Measurements from ENCODE around the gene POLE2. TPM values are rescaled to one million over a fixed set of nuclear protein-coding genes. Genes with fewer than 3 reads are reported as not detected.
A peak's percentile ranks its signal among the peaks of the same experiment; 100 is the strongest.

Gene POLE2
- total RNA-seq, 2 experiments from 2014 or later = 28.6 to 30.3 TPM

- TF ChIP-seq, protein P1, sequence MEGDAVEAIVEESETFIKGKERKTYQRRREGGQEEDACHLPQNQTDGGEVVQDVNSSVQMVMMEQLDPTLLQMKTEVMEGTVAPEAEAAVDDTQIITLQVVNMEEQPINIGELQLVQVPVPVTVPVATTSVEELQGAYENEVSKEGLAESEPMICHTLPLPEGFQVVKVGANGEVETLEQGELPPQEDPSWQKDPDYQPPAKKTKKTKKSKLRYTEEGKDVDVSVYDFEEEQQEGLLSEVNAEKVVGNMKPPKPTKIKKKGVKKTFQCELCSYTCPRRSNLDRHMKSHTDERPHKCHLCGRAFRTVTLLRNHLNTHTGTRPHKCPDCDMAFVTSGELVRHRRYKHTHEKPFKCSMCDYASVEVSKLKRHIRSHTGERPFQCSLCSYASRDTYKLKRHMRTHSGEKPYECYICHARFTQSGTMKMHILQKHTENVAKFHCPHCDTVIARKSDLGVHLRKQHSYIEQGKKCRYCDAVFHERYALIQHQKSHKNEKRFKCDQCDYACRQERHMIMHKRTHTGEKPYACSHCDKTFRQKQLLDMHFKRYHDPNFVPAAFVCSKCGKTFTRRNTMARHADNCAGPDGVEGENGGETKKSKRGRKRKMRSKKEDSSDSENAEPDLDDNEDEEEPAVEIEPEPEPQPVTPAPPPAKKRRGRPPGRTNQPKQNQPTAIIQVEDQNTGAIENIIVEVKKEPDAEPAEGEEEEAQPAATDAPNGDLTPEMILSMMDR (conservative IDR thresholded peaks at IDR 0.05; ENCODE audit: low read length) = no peak
- TF ChIP-seq EZH2phosphoT487 (IDR thresholded peaks at IDR 0.05; ENCODE audit: borderline replicate concordance, low read depth, low read length) = no peak
- Histone ChIP-seq H3K4me3 (ENCODE audit: low read depth, low read length, poor library complexity, severe bottlenecking) (peak overlapping the region; percentile 88), H3K36me3 (ENCODE audit: insufficient read depth, low read length) (peaks cover 72% of the 10 kb centered on the region), H3K79me2 (ENCODE audit: insufficient read depth, low read depth, low read length) (peaks cover 94% of the 10 kb centered on the region), H3K4me2 (ENCODE audit: low read length) (peak overlapping the region; percentile 76), H3K27ac (ENCODE audit: low read depth, low read length, poor library complexity, severe bottlenecking) (peak overlapping the region; percentile 38), H2AFZ (ENCODE audit: low read length) (no peak overlapping the region), H3K4me1 (ENCODE audit: insufficient read depth, low read length, poor library complexity, severe bottlenecking) (peaks cover 52% of the 10 kb centered on the region), H4K20me1 (ENCODE audit: insufficient read depth, low read length) (peaks cover 32% of the 10 kb centered on the region), H3K9me2 (ENCODE audit: insufficient read depth, low read length) (no peaks in the 10 kb centered on the region), H3K9me3 (ENCODE audit: low read length) (no peaks in the 10 kb centered on the region)
- intact Hi-C loops (cut with micrococcal nuclease; ENCODE audit: unreplicated experiment) = loop anchor here (5.0 kb wide), 1 partner anchor 349 kb away; no protein-coding TSS in a partner anchor
- DNase-seq (ENCODE audit: low spot score) = no peak
- BruUV-seq (replicated peaks) = no TSS peak
- ChIA-PET POLR2A (interaction anchor here (0.7 to 6.5 kb wide), 6 partner anchors 10 to 235 kb away, joined by 3 to 62 read pairs (median 6); partner anchors contain the start of gene DNAAF2), CTCF (ENCODE audit: unreplicated experiment) (no interaction called here)
These were observed 64.6 kb downstream of the POLE2 start for GRCh38 chr14:49623387-49623786.

GRCh38 chr14:49622022-49622607, 65.9 kb downstream of the POLE2 start:
- H2AFZ ChIP-seq (ENCODE audit: low read length) = no peak overlapping the region
- H3K36me3 ChIP-seq (ENCODE audit: insufficient read depth, low read length) = peaks cover 81% of the 10 kb centered on the region
- H3K27ac ChIP-seq (ENCODE audit: low read depth, low read length, poor library complexity, severe bottlenecking) = peak overlapping the region; percentile 85
- no peaks in the 10 kb centered on the region for H3K9me3 ChIP-seq (ENCODE audit: low read length)
- TSS peak; percentile 77 for BruUV-seq (replicated peaks)
- no peak for TF ChIP-seq EZH2phosphoT487 (IDR thresholded peaks at IDR 0.05; ENCODE audit: borderline replicate concordance, low read depth, low read length)
- TF ChIP-seq, protein P1 (conservative IDR thresholded peaks at IDR 0.05; ENCODE audit: low read length) = no peak
- peak overlapping the region; percentile 76 for H3K4me2 ChIP-seq (ENCODE audit: low read length)
- ChIA-PET POLR2A (interaction anchor here (0.7 to 6.5 kb wide), 5 partner anchors 8 to 28 kb away, joined by 4 to 62 read pairs (median 25); partner anchors contain the start of genes DNAAF2 and LRR1), CTCF (ENCODE audit: unreplicated experiment) (interaction anchor here (1.2 kb wide), 1 partner anchor 12 kb away, joined by 6 read pairs; no protein-coding TSS in a partner anchor)
- H4K20me1 ChIP-seq (ENCODE audit: insufficient read depth, low read length) = peaks cover 38% of the 10 kb centered on the region
- H3K4me3 ChIP-seq (ENCODE audit: low read depth, low read length, poor library complexity, severe bottlenecking) = peak overlapping the region; percentile 88
- H3K9me2 ChIP-seq (ENCODE audit: insufficient read depth, low read length) = no peaks in the 10 kb centered on the region
- intact Hi-C loops (cut with micrococcal nuclease; ENCODE audit: unreplicated experiment) = loop anchor here (5.0 kb wide), 1 partner anchor 350 kb away; no protein-coding TSS in a partner anchor
- H3K79me2 ChIP-seq (ENCODE audit: insufficient read depth, low read depth, low read length) = peaks cover 95% of the 10 kb centered on the region
- H3K4me1 ChIP-seq (ENCODE audit: insufficient read depth, low read length, poor library complexity, severe bottlenecking) = peaks cover 52% of the 10 kb centered on the region
- DNase-seq (ENCODE audit: low spot score) = no peak

Measured in OCI-LY7 (cell line).